H9 (cell line): ENCODE data around the gene DUOXA2. TPM values are rescaled to one million over a fixed set of nuclear protein-coding genes. Genes with fewer than 3 reads are reported as not detected.
A peak's percentile ranks its signal among the peaks of the same experiment; 100 is the strongest.

ENCODE experiments used
- DNase-seq: peaks from one replicate; pipeline ENCODE4 v3.0.0-alpha.2; 2017
- H2AFZ ChIP-seq: one replicate; pipeline ENCODE4 v1.6.1; 2013; ENCODE audit warnings: mild to moderate bottlenecking, low read length, control low read depth, moderate library complexity
- H2AK5ac ChIP-seq: 2 replicates; pipeline ENCODE4 v1.6.1; 2013; ENCODE audit warnings: low read length, control low read depth, mixed read lengths; ENCODE audit not compliant: insufficient read length
- H2BK120ac ChIP-seq: one replicate; pipeline ENCODE4 v1.6.1; 2013; ENCODE audit warnings: low read depth, mild to moderate bottlenecking, low read length, control low read depth, inconsistent platforms; ENCODE audit not compliant: poor library complexity, severe bottlenecking
- H2BK12ac ChIP-seq: 2 replicates; pipeline ENCODE4 v1.6.1; 2013; ENCODE audit warnings: low read length, control low read depth, mixed read lengths, low read depth; ENCODE audit not compliant: insufficient read length
- H2BK15ac ChIP-seq: 2 replicates; pipeline ENCODE4 v1.6.1; 2013; ENCODE audit warnings: low read depth, low read length, control low read depth
- H2BK20ac ChIP-seq: one replicate; pipeline ENCODE4 v1.6.1; 2013; ENCODE audit warnings: low read depth, mild to moderate bottlenecking, low read length, control low read depth, inconsistent platforms; ENCODE audit not compliant: poor library complexity, severe bottlenecking
- H2BK5ac ChIP-seq: 2 replicates; pipeline ENCODE4 v1.6.1; 2013; ENCODE audit warnings: low read length, control low read depth, mixed read lengths; ENCODE audit not compliant: insufficient read length
- H3K14ac ChIP-seq: 2 replicates; pipeline ENCODE4 v1.6.1; 2013; ENCODE audit warnings: low read length, control low read depth; ENCODE audit not compliant: insufficient read depth
- H3K18ac ChIP-seq: 2 replicates; pipeline ENCODE4 v1.6.1; 2013; ENCODE audit warnings: low read depth, mild to moderate bottlenecking, mixed read lengths, low read length, control low read depth; ENCODE audit not compliant: insufficient read length
- H3K23ac ChIP-seq: 2 replicates; pipeline ENCODE4 v1.6.1; 2013; ENCODE audit warnings: low read length, control low read depth, mixed read lengths, low read depth; ENCODE audit not compliant: insufficient read length
- H3K23me2 ChIP-seq: 2 replicates; pipeline ENCODE4 v1.6.1; 2013; ENCODE audit warnings: low read depth, mild to moderate bottlenecking, mixed read lengths, low read length, control low read depth; ENCODE audit not compliant: insufficient read length, poor library complexity, severe bottlenecking
- H3K27ac ChIP-seq: 2 replicates; pipeline ENCODE4 v1.5.1; 2013; ENCODE audit warnings: low read length, control low read depth, mixed read lengths, low read depth; ENCODE audit not compliant: insufficient read length
- H3K27me3 ChIP-seq: 2 replicates; pipeline ENCODE4 v1.6.1; 2013; ENCODE audit warnings: low read length, control low read depth, inconsistent platforms; ENCODE audit not compliant: insufficient read depth
- H3K4ac ChIP-seq: 2 replicates; pipeline ENCODE4 v1.6.1; 2013; ENCODE audit warnings: low read depth, mild to moderate bottlenecking, control low read depth, inconsistent platforms, low read length, moderate library complexity
- H3K4me1 ChIP-seq: 2 replicates; pipeline ENCODE4 v1.6.1; 2013; ENCODE audit warnings: low read length, control low read depth, inconsistent platforms; ENCODE audit not compliant: insufficient read depth
- H3K4me2 ChIP-seq: 2 replicates; pipeline ENCODE4 v1.6.1; 2013; ENCODE audit warnings: low read length, control low read depth, mixed read lengths; ENCODE audit not compliant: insufficient read length, insufficient read depth
- H3K56ac ChIP-seq: 2 replicates; pipeline ENCODE4 v1.6.1; 2013; ENCODE audit warnings: low read depth, mild to moderate bottlenecking, mixed read lengths, low read length, control low read depth; ENCODE audit not compliant: insufficient read length
- H3K79me1 ChIP-seq: 2 replicates; pipeline ENCODE4 v1.6.1; 2013; ENCODE audit warnings: low read depth, mild to moderate bottlenecking, moderate library complexity, low read length, control low read depth, inconsistent platforms; ENCODE audit not compliant: insufficient read depth, poor library complexity, severe bottlenecking
- H3K79me2 ChIP-seq: 2 replicates; pipeline ENCODE4 v1.6.1; 2013; ENCODE audit warnings: low read length, control low read depth, inconsistent platforms; ENCODE audit not compliant: insufficient read depth
- H3K9ac ChIP-seq: 2 replicates; pipeline ENCODE4 v1.6.1; 2013; ENCODE audit warnings: low read length, control low read depth, mixed read lengths; ENCODE audit not compliant: insufficient read length; ENCODE audit errors: extremely low read depth
- H3K9me3 ChIP-seq: one replicate; pipeline ENCODE4 v1.6.1; 2013; ENCODE audit warnings: low read depth, low read length, inconsistent platforms; ENCODE audit not compliant: control insufficient read depth
- H3T11ph ChIP-seq: one replicate; pipeline ENCODE4 v1.6.1; 2013; ENCODE audit warnings: mild to moderate bottlenecking, low read length, control low read depth, inconsistent platforms
- H4K20me1 ChIP-seq: one replicate; pipeline ENCODE4 v1.6.1; 2013; ENCODE audit not compliant: control insufficient read depth, insufficient read length, insufficient read depth
- H4K5ac ChIP-seq: 2 replicates; pipeline ENCODE4 v1.6.1; 2013; ENCODE audit warnings: low read depth, mild to moderate bottlenecking, mixed read lengths, low read length, control low read depth; ENCODE audit not compliant: insufficient read length
- H4K8ac ChIP-seq: replicated peaks from 2 replicates; pipeline ENCODE4 v1.6.1; 2013; ENCODE audit warnings: low read length, control low read depth, mixed read lengths, low read depth; ENCODE audit not compliant: insufficient read length
- H4K91ac ChIP-seq: 2 replicates; pipeline ENCODE4 v1.6.1; 2013; ENCODE audit warnings: low read depth, mild to moderate bottlenecking, moderate library complexity, mixed read lengths, low read length, control low read depth; ENCODE audit not compliant: insufficient read length
- H3K27ac Mint-ChIP-seq, 3 experiments: 2 replicates in 2 of 3; 3 replicates in 1 of 3; pipeline ENCODE4 v1.8.0; 2020 to 2021; ENCODE audit warnings: mixed read lengths in 3 of 3, mild to moderate bottlenecking in 1 of 3, moderate library complexity in 1 of 3
- H3K27me3 Mint-ChIP-seq: 2 replicates; pipeline ENCODE4 v1.8.0; 2021; ENCODE audit warnings: low read depth, mild to moderate bottlenecking, moderate library complexity, mixed read lengths
- H3K36me3 Mint-ChIP-seq, 3 experiments: 2 replicates in 2 of 3; 3 replicates in 1 of 3; pipeline ENCODE4 v1.8.0; 2020 to 2021; ENCODE audit warnings: low read depth in 3 of 3, mixed read lengths in 3 of 3; ENCODE audit not compliant: insufficient read depth in 1 of 3
- H3K4me1 Mint-ChIP-seq, 2 experiments: 2 replicates each; pipeline ENCODE4 v1.8.0; 2020; ENCODE audit warnings: mixed read lengths in 2 of 2
- H3K4me3 Mint-ChIP-seq, 2 experiments: 2 replicates in 1 of 2; 3 replicates in 1 of 2; pipeline ENCODE4 v1.8.0; 2020 to 2021; ENCODE audit warnings: mild to moderate bottlenecking in 2 of 2, mixed read lengths in 2 of 2, moderate library complexity in 1 of 2
- H3K9me3 Mint-ChIP-seq, 2 experiments: 2 replicates in 1 of 2; 3 replicates in 1 of 2; pipeline ENCODE4 v1.8.0; 2020; ENCODE audit warnings: mild to moderate bottlenecking in 2 of 2, mixed read lengths in 2 of 2, moderate library complexity in 1 of 2
- WGBS: extraction: QIAGEN DNeasy Blood & Tissue Kit; methylation state at CpG from one replicate; pipeline ENCODE4 v1.1.7; 2013; ENCODE audit warnings: missing lambda C conversion rate, low lambda C conversion rate, mixed read lengths; ENCODE audit not compliant: insufficient read length; ENCODE audit errors: extremely low coverage; 5-methylcytosine and 5-hydroxymethylcytosine counted together
- total RNA-seq: library from RNA; stranded (reverse); gene quantifications from 2 replicates; pipeline ENCODE4 v1.2.1, GENCODE V29; 2021
- TF ChIP-seq, protein P1 (sequence below): fragments of 200-600 bp; sonication (generic); conservative IDR thresholded peaks from 3 replicates; pipeline ENCODE4 v1.8.0; 2021; ENCODE audit warnings: antibody characterized with exemption, mild to moderate bottlenecking

The DUOXA2 gene
- total RNA-seq, 1 experiment from 2014 or later: not detected

DNA sequence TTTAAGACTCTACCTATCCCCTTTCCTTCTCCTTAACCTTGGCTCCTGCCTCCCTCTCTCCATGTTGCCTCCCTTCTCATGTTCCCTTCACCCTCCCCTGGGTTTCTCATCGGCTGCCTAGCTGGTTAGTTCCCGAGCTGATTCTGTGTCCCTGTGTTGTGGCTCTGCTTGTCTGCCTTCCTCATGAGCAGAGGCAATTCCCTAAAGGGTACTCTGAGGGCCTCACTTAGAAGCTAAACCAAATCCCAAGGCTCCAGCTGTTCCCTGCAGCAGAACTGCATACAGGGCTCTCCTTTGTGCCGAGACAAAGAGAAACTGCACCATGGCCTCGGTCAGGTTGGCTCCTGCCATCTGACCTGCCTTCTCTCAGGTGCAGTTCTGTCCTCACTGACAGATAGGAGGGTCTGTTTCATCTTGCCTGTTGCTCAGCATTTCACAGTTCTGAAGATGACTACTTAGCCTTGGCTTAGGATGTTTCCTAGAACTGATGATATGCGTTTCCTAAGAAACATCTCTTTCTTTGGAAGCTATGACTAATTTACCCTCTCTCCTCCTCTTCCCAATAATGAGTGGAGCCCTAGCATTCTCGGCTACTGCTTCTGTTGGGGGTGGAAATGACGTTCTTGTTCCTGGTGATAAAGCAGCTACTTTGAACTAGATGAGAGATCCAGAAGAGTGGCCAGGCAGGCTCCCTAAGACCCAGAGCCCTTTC, 42.8 kb downstream of the DUOXA2 start:
- H3K4me2 ChIP-seq: no peak overlapping the region
- H4K8ac ChIP-seq: no peak overlapping the region
- no peak overlapping the region for H3T11ph ChIP-seq
- Mint-ChIP-seq H3K4me1 (peaks cover 13 to 23% of the 10 kb centered on the region in 2 experiments), H3K36me3 (no peaks in the 10 kb centered on the region), H3K4me3 (no peak overlapping the region), H3K27me3 (peaks cover 17% of the 10 kb centered on the region; the same call in 1 of the 2 replicates), H3K9me3 (no peaks in the 10 kb centered on the region; a peak in 1 of 5 replicates), H3K27ac (peak overlapping the region in 2 of 3 experiments; percentile 5 to 46; a peak in 4 of 7 replicates)
- H3K56ac ChIP-seq: no peak overlapping the region
- no peak overlapping the region for H2BK120ac ChIP-seq
- no peaks in the 10 kb centered on the region for H3K23me2 ChIP-seq
- no peak overlapping the region for H3K23ac ChIP-seq
- no peak overlapping the region for H2AFZ ChIP-seq
- no peak overlapping the region for H2BK20ac ChIP-seq
- no peak overlapping the region for H3K9ac ChIP-seq
- H2AK5ac ChIP-seq: no peak overlapping the region
- no CpG with 5 or more reads among the region's 7 CpGs for WGBS
- no peaks in the 10 kb centered on the region for H4K20me1 ChIP-seq
- no peak overlapping the region for H2BK5ac ChIP-seq
- peak overlapping the region; percentile 28; the same call in 1 of the 2 replicates for H3K14ac ChIP-seq
- no peaks in the 10 kb centered on the region for H3K27me3 ChIP-seq
- H3K4me1 ChIP-seq: peaks cover 2% of the 10 kb centered on the region; the same call in 1 of the 2 replicates
- DNase-seq: no peak
- no peak overlapping the region for H3K27ac ChIP-seq
- H3K79me2 ChIP-seq: no peaks in the 10 kb centered on the region
- TF ChIP-seq, protein P1, sequence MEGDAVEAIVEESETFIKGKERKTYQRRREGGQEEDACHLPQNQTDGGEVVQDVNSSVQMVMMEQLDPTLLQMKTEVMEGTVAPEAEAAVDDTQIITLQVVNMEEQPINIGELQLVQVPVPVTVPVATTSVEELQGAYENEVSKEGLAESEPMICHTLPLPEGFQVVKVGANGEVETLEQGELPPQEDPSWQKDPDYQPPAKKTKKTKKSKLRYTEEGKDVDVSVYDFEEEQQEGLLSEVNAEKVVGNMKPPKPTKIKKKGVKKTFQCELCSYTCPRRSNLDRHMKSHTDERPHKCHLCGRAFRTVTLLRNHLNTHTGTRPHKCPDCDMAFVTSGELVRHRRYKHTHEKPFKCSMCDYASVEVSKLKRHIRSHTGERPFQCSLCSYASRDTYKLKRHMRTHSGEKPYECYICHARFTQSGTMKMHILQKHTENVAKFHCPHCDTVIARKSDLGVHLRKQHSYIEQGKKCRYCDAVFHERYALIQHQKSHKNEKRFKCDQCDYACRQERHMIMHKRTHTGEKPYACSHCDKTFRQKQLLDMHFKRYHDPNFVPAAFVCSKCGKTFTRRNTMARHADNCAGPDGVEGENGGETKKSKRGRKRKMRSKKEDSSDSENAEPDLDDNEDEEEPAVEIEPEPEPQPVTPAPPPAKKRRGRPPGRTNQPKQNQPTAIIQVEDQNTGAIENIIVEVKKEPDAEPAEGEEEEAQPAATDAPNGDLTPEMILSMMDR: no peak
- H4K91ac ChIP-seq: no peak overlapping the region
- no peaks in the 10 kb centered on the region for H3K79me1 ChIP-seq
- no peak overlapping the region for H2BK15ac ChIP-seq
- H3K18ac ChIP-seq: no peak overlapping the region
- H4K5ac ChIP-seq: no peak overlapping the region
- H2BK12ac ChIP-seq: no peak overlapping the region
- H3K9me3 ChIP-seq: no peaks in the 10 kb centered on the region
- H3K4ac ChIP-seq: no peak overlapping the region
